NT2/D1 (cell line): ENCODE results near the gene AP3D1.

Source experiments
- DNase-seq: peaks from one replicate; pipeline ENCODE4 v3.0.0-alpha.2; 2011; ENCODE audit warnings: low read depth, low spot score
- H3K27me3 ChIP-seq: 2 replicates; pipeline ENCODE4 v1.6.0; 2011; ENCODE audit warnings: mild to moderate bottlenecking; ENCODE audit not compliant: insufficient read length, insufficient read depth
- H3K36me3 ChIP-seq: 2 replicates; pipeline ENCODE4 v1.6.1; 2011; ENCODE audit warnings: mild to moderate bottlenecking, low read length, mixed read lengths; ENCODE audit not compliant: insufficient read depth, insufficient read length
- H3K4me1 ChIP-seq: 2 replicates; pipeline ENCODE4 v1.5.1; 2011; ENCODE audit not compliant: insufficient read depth, insufficient read length
- H3K4me3 ChIP-seq: 2 replicates; pipeline ENCODE4 v1.5.1; 2011; ENCODE audit warnings: low read depth; ENCODE audit not compliant: insufficient read length
- H3K9ac ChIP-seq: 2 replicates; pipeline ENCODE4 v1.6.0; 2011; ENCODE audit warnings: low read depth; ENCODE audit not compliant: insufficient read length
- H3K9me3 ChIP-seq: 2 replicates; pipeline ENCODE4 v1.5.1; 2011; ENCODE audit warnings: mild to moderate bottlenecking, low read length; ENCODE audit not compliant: insufficient read depth
- SUZ12 ChIP-seq: IDR thresholded peaks from 2 replicates; pipeline ENCODE4 v1.6.1; 2011; ENCODE audit not compliant: insufficient read length, insufficient read depth; ENCODE audit errors: extremely low read depth
- YY1 ChIP-seq: IDR thresholded peaks from 2 replicates; pipeline ENCODE4 v1.6.1; 2011; ENCODE audit not compliant: insufficient read length, insufficient read depth
- ZNF274 ChIP-seq: IDR thresholded peaks from 2 replicates; pipeline ENCODE4 v1.6.1; 2011; ENCODE audit warnings: mild to moderate bottlenecking, low read depth, low read length

AP3D1 gene

GRCh38 chr19:2188708-2189385, 37.5 kb upstream of the AP3D1 start:
- H3K27me3 ChIP-seq = no peaks in the 10 kb centered on the region
- H3K4me1 ChIP-seq = peaks cover 38% of the 10 kb centered on the region
- DNase-seq = no peak
- no peak overlapping the region for H3K9ac ChIP-seq
- H3K36me3 ChIP-seq = peaks cover 79% of the 10 kb centered on the region
- H3K4me3 ChIP-seq = no peak overlapping the region
- H3K9me3 ChIP-seq = no peaks in the 10 kb centered on the region
- TF ChIP-seq ZNF274 (no peak), YY1 (no peak), SUZ12 (no peak)

DNA sequence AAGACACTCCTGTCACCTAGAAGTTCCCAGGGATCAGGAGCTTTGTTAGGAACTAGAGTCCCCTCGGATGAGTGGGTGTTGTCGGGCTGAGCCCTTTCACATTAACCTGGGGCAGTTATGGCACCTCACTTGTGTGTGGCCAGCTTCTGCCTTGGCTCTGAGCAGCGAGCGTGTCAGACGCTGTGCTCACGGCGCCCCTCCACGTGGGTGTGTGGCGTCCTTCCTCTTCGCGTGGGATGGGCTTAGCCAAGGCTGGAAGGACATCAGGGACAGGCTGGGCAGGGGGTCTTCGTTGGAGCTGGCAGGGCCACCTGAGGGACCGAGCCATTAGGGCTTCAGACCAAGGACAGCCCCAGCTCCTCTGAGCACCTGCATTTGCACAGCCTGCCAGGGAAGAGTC, 35.8 kb upstream of the AP3D1 start:
- TF ChIP-seq YY1 = no peak
- TF ChIP-seq ZNF274 = no peak
- no peak for TF ChIP-seq SUZ12
- Histone ChIP-seq H3K4me1 (peaks cover 47% of the 10 kb centered on the region), H3K9me3 (no peaks in the 10 kb centered on the region), H3K27me3 (no peaks in the 10 kb centered on the region), H3K4me3 (no peak overlapping the region), H3K9ac (peak overlapping the region; percentile 5), H3K36me3 (peaks cover 79% of the 10 kb centered on the region)
- DNase-seq = no peak

GRCh38 chr19:2186071-2186846, 34.9 kb upstream of the AP3D1 start:
- no peak overlapping the region for H3K4me3 ChIP-seq
- no peak for TF ChIP-seq SUZ12
- no peak for TF ChIP-seq YY1
- no peak for TF ChIP-seq ZNF274
- H3K9ac ChIP-seq = peak overlapping the region; percentile 42
- H3K36me3 ChIP-seq = peaks cover 73% of the 10 kb centered on the region
- peak; percentile 50 for DNase-seq
- no peaks in the 10 kb centered on the region for H3K27me3 ChIP-seq
- no peaks in the 10 kb centered on the region for H3K9me3 ChIP-seq
- peaks cover 49% of the 10 kb centered on the region for H3K4me1 ChIP-seq

DNA sequence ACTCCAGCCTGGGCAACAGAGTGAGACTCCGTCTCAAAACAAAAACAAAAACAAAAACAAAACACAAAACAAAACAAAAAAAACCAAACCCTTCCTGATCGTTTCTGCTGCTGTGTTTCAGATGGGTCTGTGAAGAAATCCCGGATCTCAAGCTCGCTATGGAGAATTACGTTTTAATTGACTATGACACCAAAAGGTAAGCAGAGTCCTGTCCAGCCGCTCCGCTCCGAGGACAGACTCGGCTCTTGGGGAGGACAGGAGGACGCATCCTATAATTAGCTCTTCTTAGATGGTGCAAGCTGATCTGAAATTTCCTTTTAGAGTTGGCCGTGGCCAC, 34.3 kb upstream of the AP3D1 start:
- TF ChIP-seq YY1 = no peak
- TF ChIP-seq ZNF274 = no peak
- TF ChIP-seq SUZ12 = no peak
- Histone ChIP-seq H3K4me1 (peaks cover 55% of the 10 kb centered on the region), H3K4me3 (no peak overlapping the region), H3K9me3 (no peaks in the 10 kb centered on the region), H3K36me3 (peaks cover 73% of the 10 kb centered on the region), H3K9ac (peak overlapping the region; percentile 42), H3K27me3 (no peaks in the 10 kb centered on the region)
- DNase-seq = no peak

DNA sequence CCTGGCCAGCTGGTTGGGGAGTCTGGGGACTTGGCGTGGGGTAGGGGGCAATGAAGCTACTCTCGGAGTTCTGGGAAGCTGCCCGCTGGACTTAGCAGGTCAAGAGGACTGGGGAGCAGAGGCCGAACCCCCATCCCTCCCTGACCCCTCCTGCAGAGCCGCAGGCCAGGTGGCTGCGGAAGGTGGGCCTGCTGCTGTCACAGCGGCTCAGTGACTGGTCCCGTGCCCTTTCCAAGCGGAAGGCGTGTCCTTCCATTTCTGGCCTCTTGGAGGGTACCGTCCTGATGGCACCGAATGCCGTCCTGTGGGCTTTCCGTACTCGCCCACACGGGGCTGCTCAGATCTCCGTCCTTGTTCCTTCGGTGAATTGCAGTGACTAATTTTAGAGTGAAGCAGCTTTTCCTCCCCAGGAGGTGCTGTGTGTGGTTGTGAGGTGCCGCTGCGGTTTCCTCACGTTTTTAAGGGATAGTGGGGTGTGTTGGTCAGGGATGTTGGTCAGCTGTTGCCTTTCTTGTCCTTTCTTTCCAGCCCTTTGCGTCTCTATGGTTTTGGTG, 33.1 kb upstream of the AP3D1 start:
- TF ChIP-seq SUZ12 (no peak), YY1 (no peak), ZNF274 (no peak)
- Histone ChIP-seq H3K9me3 (no peaks in the 10 kb centered on the region), H3K4me3 (no peak overlapping the region), H3K27me3 (no peaks in the 10 kb centered on the region), H3K36me3 (peaks cover 66% of the 10 kb centered on the region), H3K9ac (no peak overlapping the region), H3K4me1 (peaks cover 51% of the 10 kb centered on the region)
- DNase-seq = no peak

DNA sequence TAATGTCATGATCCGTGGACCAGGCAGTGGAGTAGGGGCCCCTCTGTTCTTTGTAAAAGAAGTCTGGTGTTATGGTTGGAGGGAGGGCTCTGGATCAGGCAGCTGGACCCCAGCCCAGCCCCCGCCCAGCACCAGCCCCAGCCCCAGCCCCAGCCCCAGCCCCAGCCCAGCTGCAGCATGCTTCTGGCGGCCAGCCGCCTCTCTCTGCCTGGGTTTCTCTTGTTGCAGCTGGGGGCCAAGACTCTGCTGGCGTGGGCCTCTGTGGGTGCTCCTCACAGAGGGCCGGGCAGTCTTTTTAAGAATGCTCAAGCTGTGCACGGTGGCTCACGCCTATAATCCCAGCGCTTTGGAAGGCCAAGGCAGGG, 30.2 kb upstream of the AP3D1 start:
- peaks cover 40% of the 10 kb centered on the region for H3K4me1 ChIP-seq
- H3K9ac ChIP-seq = no peak overlapping the region
- TF ChIP-seq ZNF274 = no peak
- no peak for TF ChIP-seq SUZ12
- TF ChIP-seq YY1 = no peak
- H3K9me3 ChIP-seq = no peaks in the 10 kb centered on the region
- H3K27me3 ChIP-seq = no peaks in the 10 kb centered on the region
- DNase-seq = no peak
- peaks cover 50% of the 10 kb centered on the region for H3K36me3 ChIP-seq
- no peak overlapping the region for H3K4me3 ChIP-seq

- no peak for DNase-seq
- H3K9me3 ChIP-seq = no peaks in the 10 kb centered on the region
- peaks cover 40% of the 10 kb centered on the region for H3K4me1 ChIP-seq
- TF ChIP-seq YY1 (no peak), ZNF274 (no peak), SUZ12 (no peak)
- H3K4me3 ChIP-seq = no peak overlapping the region
- peak overlapping the region; percentile 32 for H3K9ac ChIP-seq
- H3K27me3 ChIP-seq = no peaks in the 10 kb centered on the region
- H3K36me3 ChIP-seq = peaks cover 53% of the 10 kb centered on the region
Observed at GRCh38 chr19:2180881-2181632, 29.7 kb upstream of the AP3D1 start.
